WTC11 (cell line): ENCODE results near the gene TMEM98. TPM values are rescaled to one million over a fixed set of nuclear protein-coding genes. Genes with fewer than 3 reads are reported as not detected.

Experiments
- ATAC-seq: fragments of 200-7000 bp; cut with Tn5 transposase; 2 replicates; pipeline ENCODE4 v1.10.0; 2021; ENCODE audit warnings: mild to moderate bottlenecking, moderate library complexity
- CTCF ChIA-PET: fragments of 300-600 bp; sonication (Branson Sonifier 250); formaldehyde crosslinking; loops from one replicate; lab custom pipeline; 2021; ENCODE audit warnings: antibody characterized with exemption; lab: Charles Lee
- POLR2A ChIA-PET: fragments of 350-600 bp; sonication (Branson Sonifier 250); formaldehyde crosslinking; loops from one replicate; lab custom pipeline; 2021; ENCODE audit warnings: antibody characterized with exemption; lab: Charles Lee
- DNase-seq: peaks from one replicate; pipeline ENCODE4 v3.0.0; 2021; ENCODE audit warnings: low spot score
- H3K27ac Mint-ChIP-seq: 2 replicates; pipeline ENCODE4 v1.8.0; 2021; ENCODE audit warnings: mixed read lengths
- H3K27me3 Mint-ChIP-seq: 2 replicates; pipeline ENCODE4 v1.8.0; 2021; ENCODE audit warnings: low read depth, mild to moderate bottlenecking, moderate library complexity, mixed read lengths
- H3K36me3 Mint-ChIP-seq: 2 replicates; pipeline ENCODE4 v1.8.0; 2021; ENCODE audit warnings: mixed read lengths
- H3K4me1 Mint-ChIP-seq: 2 replicates; pipeline ENCODE4 v1.8.0; 2022; ENCODE audit warnings: mixed read lengths
- H3K4me3 Mint-ChIP-seq: 2 replicates; pipeline ENCODE4 v1.8.0; 2021; ENCODE audit warnings: mild to moderate bottlenecking, moderate library complexity, mixed read lengths
- H3K9me3 Mint-ChIP-seq: 2 replicates; pipeline ENCODE4 v1.8.0; 2021; ENCODE audit warnings: mixed read lengths
- AFF4 ChIP-seq: sonication (generic); formaldehyde crosslinking; IDR thresholded peaks from 2 replicates; pipeline ENCODE4 v1.8.1; 2023; ENCODE audit warnings: mild to moderate bottlenecking, missing genetic modification reagents, borderline replicate concordance
- ARID4B ChIP-seq: sonication (generic); formaldehyde crosslinking; IDR thresholded peaks from 2 replicates; pipeline ENCODE4 v1.8.0; 2023; ENCODE audit warnings: missing genetic modification reagents, mild to moderate bottlenecking, borderline replicate concordance
- E2F1 ChIP-seq: sonication (generic); formaldehyde crosslinking; IDR thresholded peaks from 2 replicates; pipeline ENCODE4 v1.8.0; 2022; ENCODE audit warnings: mild to moderate bottlenecking, missing genetic modification reagents
- NFYB ChIP-seq: sonication (generic); formaldehyde crosslinking; conservative IDR thresholded peaks from 2 replicates; pipeline ENCODE4 v1.8.0; 2022; ENCODE audit warnings: low read depth, missing genetic modification reagents
- PRDM15 ChIP-seq: sonication (generic); formaldehyde crosslinking; IDR thresholded peaks from 2 replicates; pipeline ENCODE4 v1.8.0; 2022; ENCODE audit warnings: missing genetic modification reagents
- ZBTB43 ChIP-seq: sonication (generic); formaldehyde crosslinking; IDR thresholded peaks from 2 replicates; pipeline ENCODE4 v1.8.1; 2023; ENCODE audit warnings: mild to moderate bottlenecking, missing genetic modification reagents
- ZNF416 ChIP-seq: fragments of 250-450 bp; sonication (Bioruptor Pico); IDR thresholded peaks from 2 replicates; pipeline ENCODE4 v1.9.0; 2021; ENCODE audit warnings: mild to moderate bottlenecking, inconsistent platforms
- ZNF512 ChIP-seq: sonication (generic); formaldehyde crosslinking; IDR thresholded peaks from 2 replicates; pipeline ENCODE4 v1.8.1; 2022; ENCODE audit warnings: missing genetic modification reagents, borderline replicate concordance
- total RNA-seq: library from RNA; stranded (reverse); gene quantifications from 3 replicates; pipeline ENCODE4 v1.2.3, GENCODE V29; 2021

Gene TMEM98
- total RNA-seq, 1 experiment from 2014 or later = 70.3 TPM

GRCh38 chr17:32928586-32929535 is 908 bp downstream of the TMEM98 start:
- ChIA-PET CTCF (interaction anchor here (0.7 to 3.0 kb wide), 7 partner anchors 8 to 110 kb away, joined by 3 to 26 read pairs (median 6); partner anchors contain the start of gene MYO1D), POLR2A (interaction anchor here (0.6 to 2.3 kb wide), 3 partner anchors 52 to 141 kb away, joined by 3 to 7 read pairs (median 6); partner anchors contain the start of gene MYO1D)
- Mint-ChIP-seq H3K4me1 (peaks cover 12% of the 10 kb centered on the region), H3K27me3 (peaks cover 5% of the 10 kb centered on the region; the same call in 1 of the 2 replicates), H3K4me3 (no peak overlapping the region), H3K27ac (no peak overlapping the region), H3K9me3 (peaks cover 14% of the 10 kb centered on the region), H3K36me3 (peaks cover 13% of the 10 kb centered on the region)
- ATAC-seq (peak; percentile 29), DNase-seq (peak; percentile 28)
- TF ChIP-seq E2F1 (CRISPR knock-in tag) (no peak), ZBTB43 (peak; percentile 91)

- H3K9me3 Mint-ChIP-seq = peaks cover 9% of the 10 kb centered on the region
- no peak overlapping the region; the same call in 1 of the 2 replicates for H3K4me3 Mint-ChIP-seq
- TF ChIP-seq PRDM15 (CRISPR knock-in tag) = no peak
- TF ChIP-seq ZNF512 = no peak
- TF ChIP-seq ZNF416 (CRISPR knock-in tag) = no peak
- TF ChIP-seq ARID4B = no peak
- no peak for TF ChIP-seq NFYB (CRISPR knock-in tag)
- TF ChIP-seq ZBTB43 = no peak
- no peak for TF ChIP-seq AFF4 (CRISPR knock-in tag)
- H3K36me3 Mint-ChIP-seq = peaks cover 19% of the 10 kb centered on the region
- H3K4me1 Mint-ChIP-seq = peaks cover 12% of the 10 kb centered on the region
- POLR2A ChIA-PET = interaction anchor here (0.6 kb wide), 1 partner anchor 129 kb away, joined by 6 read pairs; no protein-coding TSS in a partner anchor
- peaks cover 5% of the 10 kb centered on the region; the same call in 1 of the 2 replicates for H3K27me3 Mint-ChIP-seq
- CTCF ChIA-PET = interaction anchor here (0.7 to 3.0 kb wide), 6 partner anchors 7 to 109 kb away, joined by 4 to 26 read pairs (median 8); partner anchors contain the start of gene MYO1D
- ATAC-seq (peak; percentile 10), DNase-seq (no peak)
- no peak overlapping the region for H3K27ac Mint-ChIP-seq
Observed at GRCh38 chr17:32929588-32929987, 1.6 kb downstream of the TMEM98 start.
